HG02938 (cell line): Measurements from ENCODE around the gene SLC2A14.
"Not testable (repeated sequence)": the region's sequence is repeated elsewhere in the genome, so short reads cannot be mapped to it uniquely, and the experiment has no call there.

Source experiments
- ATAC-seq: cut with Tn5 transposase; IDR thresholded peaks from one replicate; pipeline ENCODE4 v1.9.1; 2021; ENCODE audit warnings: mild to moderate bottlenecking, moderate library complexity; ENCODE audit not compliant: unreplicated experiment

The SLC2A14 gene

DNA sequence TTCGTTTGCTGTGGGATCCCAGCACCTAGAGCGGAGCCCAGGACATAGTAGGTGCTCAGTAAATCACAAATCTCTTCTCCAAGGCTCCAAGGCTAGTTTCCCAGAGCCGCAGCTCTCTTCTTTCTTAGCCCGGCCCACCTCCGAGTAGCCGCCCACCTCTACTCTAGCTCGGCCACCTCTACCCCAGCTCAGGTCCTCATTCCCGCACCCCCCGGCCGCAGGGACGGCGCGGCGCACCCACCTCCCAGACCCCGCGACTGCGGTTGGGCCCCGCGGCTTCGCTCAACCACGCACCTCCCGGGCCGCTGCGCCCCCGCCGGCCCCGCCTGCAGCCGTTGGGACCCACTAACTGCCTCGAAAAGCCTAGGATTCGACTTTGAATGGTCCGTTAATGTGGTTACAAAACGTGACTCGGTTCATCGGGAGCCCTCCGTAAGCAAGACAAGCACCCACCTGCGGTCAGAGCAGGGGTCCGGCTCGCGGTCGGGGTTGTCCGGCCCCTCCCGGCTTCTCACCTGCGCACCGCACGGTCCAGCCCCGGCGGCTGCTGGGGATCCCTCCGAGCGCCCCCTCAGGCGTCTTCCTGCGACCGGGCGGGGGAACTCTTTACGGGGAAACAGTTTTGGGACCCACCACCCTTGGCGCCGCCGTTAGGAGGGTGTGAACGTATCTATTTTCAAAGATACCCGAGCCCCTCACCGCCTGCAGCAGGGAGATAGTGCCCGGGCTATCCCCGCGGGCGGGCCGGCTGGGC lies at the start of gene SLC2A14:
Gene SLC2A14 (minus strand): TSS at position 350 of the 754 bp plus-strand sequence. CDS start 3,035 bp downstream, outside the sequence.
- ATAC-seq = no peak

DNA sequence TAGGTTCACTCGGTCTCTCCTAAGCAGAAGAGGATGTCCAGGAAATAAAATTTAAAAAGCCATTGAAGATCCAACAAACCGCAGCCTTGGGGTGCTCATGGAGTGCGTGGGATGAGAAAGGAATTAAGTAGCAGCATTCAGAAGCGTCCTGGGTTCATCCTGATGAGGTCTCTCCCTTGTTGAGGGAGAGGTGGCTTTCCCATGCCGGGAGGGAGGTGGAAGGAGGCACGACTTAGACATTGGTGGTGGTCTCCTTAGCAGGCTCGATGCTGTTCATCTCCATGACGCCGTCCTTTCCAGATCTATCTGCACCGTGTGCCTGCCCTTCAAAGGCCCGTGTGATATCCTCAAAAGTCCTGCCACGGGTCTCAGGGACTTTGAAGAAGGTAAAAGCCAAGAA lies 48.5 kb upstream of the SLC2A14 start:
- ATAC-seq = not testable (repeated sequence)

DNA sequence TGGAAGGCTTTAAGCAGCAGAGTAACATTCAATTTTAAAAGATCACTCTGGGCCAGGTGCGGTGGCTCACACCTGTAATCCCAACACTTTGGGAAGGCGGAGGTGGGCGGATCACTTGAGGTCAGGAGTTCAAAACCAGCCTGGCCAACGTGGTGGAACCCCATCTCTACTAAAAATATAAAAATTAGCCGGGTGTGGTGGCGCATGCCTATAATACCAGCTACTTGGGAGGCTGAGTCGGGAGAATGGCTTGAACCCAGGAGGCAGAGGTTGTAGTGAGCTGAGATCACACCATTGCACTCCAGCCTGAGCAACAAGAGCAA lies 45.5 kb upstream of the SLC2A14 start:
- not testable (repeated sequence) for ATAC-seq

DNA sequence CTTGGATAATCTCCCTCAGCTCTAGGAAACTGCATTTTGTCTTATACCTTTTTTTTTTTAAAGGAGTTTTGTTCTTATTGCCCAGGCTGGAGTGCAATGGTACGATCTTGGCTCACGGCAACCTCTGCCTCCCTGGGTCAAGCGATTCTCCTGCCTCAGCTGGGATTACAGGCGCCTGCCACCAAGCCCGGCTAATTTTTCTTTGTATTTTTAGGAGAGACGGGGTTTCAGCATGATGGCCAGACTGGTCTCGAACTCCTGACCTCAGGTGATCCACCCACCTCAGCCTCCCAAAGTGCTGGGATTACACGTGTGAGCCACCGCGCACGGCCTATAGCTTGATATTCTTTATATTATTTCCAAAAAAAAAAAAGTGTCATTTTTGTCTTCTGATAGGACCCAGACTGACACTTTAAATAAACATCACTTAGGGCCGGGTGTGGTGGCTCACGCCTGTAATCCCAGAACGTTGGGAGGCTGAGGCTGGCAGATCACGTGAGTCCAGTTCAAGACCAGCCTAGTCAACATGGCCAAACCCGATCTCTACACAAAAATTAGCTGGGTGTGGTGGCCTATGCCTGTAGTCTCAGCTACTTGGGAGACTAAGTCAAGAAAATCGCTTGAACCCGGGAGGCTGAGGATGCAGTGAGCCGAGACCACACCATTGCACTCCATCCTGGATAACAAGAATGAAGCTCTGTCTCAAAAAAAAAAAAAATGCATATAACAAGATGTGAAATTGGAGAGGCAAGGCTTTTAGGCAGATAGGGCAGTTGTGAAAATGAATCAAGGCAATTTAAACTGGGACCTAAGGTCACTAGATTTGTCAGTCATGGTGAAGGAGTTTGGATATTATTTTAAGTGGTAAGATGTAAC lies 44.9 kb upstream of the SLC2A14 start:
- ATAC-seq = no peak

DNA sequence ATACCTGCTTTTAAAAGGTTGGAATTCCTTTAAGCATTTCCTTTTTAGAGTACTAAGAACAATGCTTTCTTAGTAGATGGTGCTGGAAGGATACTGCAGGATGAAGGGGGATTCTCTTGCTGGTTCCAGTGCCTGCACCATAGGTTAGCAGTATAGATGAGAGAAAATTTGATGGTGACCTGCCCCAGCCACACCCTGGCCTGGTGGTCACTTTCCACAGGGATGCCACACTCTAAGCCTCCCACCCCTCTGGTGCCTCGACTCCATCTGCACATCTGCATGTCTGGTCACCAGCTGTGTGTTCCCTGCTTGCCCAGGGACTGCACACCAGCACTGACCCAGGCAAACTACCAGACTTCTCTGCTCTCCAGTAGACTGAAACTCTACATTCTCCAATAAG lies 44.2 kb upstream of the SLC2A14 start:
- no peak for ATAC-seq

DNA sequence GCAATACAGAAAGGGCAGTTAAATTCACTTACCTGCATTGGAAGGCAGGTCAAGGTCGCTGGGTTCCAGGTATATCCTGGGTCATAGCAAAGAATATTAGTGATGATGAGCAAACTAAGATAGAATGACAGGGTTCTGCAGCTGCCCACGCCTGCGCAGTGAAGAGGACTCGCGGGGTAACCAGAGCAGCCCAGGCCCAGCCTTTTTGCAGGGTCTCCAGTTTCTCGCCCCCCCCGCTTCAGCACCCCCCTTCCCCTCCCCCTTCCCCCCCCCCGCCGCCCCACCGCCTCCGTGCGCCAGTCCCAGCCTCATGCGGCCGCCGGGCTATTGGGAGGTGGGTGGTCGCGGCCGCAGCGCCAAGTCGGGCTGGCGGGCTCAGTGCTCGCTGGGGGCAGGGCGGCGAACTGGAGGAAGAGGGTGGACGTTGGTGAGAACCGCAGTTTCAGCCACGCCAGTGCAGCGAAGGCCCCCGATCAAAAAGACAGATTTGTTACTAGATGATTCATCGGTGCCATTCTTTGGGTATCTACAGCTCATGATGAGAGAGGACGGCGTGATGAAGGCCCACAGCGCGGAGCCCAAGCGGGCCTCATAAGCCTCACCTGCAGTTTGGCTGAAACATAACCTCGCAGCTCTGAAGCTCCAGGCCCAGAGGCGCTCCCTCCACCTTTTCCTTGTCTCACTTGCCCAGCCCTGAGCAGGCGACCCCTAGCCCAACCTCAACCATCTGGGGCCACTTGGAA lies 43.1 kb upstream of the SLC2A14 start:
- no peak for ATAC-seq

DNA sequence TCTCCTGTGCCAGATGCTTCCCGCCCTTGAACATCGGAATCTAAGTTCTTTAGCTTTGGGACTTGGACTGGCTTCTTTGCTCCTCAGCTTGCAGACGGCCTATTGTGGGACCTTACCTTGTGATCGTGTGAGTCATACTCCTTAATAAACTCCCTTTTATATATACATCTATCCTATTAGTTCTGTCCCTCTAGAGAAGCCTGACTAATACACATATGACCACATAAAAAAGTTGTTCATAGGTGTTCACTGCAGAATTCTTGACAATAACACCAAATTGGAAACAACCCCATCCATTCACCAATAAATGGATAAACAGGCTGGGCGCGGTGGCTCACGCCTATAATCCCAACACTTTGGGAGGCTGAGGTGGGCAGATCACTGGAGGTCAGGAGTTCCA lies 37.4 kb upstream of the SLC2A14 start:
- ATAC-seq = not testable (repeated sequence)

DNA sequence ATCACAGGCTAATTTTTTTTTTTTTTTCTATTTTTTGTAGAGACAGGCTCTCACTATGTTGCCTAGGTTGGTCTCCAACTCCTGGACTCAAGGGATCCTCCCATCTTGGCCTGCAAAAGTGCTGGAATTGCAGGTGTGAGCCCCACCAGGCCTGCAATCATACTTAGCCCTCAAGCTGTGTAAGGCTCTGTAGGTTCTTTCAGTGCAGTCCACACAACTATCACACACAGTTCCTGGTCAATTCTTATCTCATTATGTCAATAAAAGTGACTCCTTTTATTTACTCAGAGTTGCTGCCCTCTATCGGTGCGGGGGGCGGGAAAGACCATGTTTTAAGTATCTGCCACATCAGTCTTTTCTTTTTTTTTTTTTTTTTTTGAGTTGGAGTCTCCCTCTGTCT lies 34.3 kb upstream of the SLC2A14 start:
- no peak for ATAC-seq

DNA sequence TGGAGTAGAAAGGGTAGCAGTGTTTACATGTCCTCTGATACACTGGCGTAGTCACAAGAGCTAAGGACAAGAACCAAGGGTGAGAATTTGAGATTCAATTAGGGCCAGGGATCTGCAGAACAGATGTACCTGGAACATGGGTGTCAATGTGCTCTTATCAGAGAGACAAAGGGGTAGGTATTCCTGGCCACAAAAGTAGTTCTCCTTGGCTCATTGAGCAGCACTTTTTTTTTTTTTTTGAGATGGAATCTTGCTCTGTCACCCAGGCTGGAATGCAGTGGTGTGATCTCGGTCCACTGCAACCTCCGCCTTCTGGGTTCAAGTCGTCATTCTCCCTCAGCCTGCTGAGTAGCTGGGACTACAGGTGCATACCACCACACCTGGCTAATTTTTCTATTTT lies 33.6 kb upstream of the SLC2A14 start:
- not testable (repeated sequence) for ATAC-seq

DNA sequence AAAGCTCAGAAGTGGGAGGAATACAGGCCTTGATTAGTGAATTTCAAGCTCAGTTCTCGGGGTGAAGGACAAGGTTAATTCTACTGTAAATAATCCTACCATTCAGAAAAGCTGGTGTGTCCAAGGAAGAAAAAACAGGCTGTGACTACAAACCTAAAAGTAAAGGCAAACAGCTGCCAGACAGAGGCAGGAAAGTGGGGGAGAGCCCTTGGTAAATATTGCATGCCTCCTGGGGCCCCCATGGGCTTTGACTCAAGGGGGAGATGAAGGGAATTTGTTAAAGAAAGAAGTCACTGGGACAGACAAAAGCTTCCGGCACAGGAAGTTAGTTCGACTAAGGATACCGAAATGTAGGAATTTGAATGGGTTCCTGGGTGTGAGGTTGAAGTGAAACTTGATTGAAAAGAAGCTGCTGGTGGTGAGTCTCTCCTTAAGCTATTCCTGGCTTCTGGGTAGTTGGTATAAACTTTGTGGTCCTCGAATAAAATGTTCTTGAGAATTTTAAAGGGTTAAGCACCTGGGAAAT lies 32.9 kb upstream of the SLC2A14 start:
- not testable (repeated sequence) for ATAC-seq

DNA sequence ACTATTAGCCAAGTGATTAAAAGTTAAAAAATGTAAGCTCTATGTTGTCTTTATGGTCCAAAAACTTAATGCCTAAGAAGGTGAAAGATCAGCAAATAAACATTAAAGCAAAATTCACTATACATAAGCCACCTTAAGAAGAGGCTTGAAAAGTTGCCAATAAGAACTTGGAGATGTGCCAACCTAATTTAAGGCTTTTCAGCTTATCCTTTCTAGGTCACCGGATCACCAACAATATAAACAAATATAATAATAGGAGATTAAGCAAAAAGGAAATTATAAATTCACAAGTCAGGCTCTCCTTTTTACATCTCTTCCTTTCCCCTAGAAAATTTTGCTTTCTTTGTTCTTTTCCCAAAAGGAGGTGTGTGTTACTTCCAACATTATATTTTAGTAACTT lies 32.4 kb upstream of the SLC2A14 start:
- no peak for ATAC-seq

DNA sequence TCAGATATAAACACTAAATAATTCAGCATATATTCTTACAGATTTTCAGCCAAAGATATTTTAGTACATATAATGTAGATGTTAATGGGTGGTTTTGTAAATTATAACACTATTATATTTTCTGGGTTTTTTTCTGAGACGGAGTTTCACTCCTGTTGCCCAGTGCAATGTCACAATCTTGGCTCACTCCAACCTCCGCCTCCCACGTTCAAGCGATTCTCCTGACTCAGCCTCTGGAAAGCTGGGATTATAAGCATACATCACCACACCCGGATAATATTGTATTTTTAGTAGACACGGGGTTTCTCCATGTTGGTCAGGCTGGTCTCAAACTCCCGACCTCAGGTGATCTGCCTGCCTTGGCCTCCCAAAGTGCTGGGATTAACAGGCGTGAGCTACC lies 29.7 kb upstream of the SLC2A14 start:
- ATAC-seq = not testable (repeated sequence)

DNA sequence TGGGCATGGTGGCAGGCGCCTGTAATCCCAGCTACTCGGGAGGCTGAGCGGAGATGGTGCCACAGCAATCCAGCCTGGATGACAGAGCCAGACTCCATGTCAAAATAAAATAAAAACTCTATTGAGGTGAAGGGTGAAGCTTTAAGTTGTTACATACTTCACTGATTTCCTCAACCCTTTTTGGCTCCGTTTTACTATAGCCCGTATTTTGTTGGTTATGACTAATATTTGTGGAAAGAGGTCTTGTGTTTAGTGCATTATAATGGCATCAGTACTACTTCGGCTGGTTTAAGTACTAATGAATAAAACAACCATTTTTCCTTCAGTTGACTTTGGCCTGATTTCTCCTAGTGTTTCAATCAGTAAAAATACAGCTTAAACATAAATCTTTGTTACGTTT lies 27.0 kb upstream of the SLC2A14 start:
- ATAC-seq = no peak

DNA sequence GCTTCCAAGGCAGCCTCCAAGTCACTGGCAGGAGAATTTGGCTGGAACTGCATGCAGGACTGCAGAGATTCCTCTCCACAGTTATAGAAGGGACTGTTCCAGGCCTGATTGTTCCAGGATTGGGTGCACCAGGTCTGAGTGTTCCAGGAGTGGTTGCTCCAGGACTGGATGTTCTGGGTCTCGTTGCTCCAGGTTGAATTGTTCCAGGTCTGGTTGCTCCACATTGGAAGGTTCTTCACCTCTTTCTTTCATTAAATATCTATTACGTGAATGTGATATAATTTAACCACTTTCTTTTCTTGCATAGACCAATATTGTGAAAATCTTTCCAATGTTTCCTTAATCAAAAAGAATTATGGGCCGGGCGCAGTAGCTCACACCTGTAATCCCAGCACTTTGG lies 24.0 kb upstream of the SLC2A14 start:
- not testable (repeated sequence) for ATAC-seq

DNA sequence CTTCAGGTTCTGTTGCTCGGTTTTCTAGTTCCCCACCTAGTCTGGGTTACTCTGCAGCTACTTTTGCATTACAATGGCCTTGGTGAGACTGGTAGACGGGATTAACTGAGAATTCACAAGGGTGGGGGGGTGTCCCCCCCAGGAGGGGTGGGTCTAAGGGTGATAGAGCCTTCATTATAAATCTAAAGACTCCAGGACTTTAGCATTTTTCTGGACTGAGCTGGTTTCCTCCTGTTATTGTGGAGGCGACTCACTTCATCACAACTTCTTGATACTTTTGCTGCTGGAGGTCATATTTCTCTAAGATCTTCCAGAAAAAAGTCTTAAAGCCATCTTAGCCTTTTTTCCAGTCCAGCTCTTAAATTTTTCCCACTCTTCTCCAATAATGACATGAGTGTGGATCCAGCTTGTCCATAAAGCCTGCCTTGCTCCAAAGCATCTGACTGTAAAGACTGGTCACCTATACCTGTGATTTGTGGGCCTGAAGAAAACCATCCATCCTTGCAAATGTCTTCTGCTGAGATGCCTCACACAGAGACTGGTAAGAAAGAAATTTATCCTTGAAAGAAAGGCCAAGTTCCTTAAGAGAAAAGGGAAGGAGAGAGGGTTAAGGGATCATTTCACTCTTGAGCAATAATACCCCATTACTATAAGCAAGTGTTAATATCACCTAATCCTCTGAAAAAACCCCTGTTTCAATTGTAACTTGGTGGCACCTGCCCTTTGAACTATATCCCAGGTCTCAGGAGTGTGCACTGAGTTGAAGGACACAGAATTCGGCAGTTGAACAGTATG lies 19.7 kb upstream of the SLC2A14 start:
- ATAC-seq = no peak

DNA sequence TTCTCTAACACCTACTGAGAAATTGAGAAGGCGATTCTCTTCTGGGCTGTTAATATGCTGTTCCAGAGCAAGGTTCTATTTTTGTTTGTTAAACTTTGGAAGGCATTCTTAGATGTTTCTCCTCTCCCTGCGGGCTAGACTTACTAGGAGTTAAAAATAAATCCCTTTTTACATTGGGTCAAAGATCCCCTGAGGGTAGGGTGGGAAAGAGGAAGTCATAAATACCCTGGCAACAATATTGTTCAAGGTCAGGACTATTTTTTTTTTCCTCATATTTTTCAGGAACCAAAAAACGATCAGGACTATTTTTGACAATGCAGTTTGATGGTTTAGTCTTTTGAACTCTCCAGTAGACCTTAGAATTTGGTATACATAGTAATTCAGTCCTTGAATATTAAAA lies 12.0 kb upstream of the SLC2A14 start:
- ATAC-seq = no peak

DNA sequence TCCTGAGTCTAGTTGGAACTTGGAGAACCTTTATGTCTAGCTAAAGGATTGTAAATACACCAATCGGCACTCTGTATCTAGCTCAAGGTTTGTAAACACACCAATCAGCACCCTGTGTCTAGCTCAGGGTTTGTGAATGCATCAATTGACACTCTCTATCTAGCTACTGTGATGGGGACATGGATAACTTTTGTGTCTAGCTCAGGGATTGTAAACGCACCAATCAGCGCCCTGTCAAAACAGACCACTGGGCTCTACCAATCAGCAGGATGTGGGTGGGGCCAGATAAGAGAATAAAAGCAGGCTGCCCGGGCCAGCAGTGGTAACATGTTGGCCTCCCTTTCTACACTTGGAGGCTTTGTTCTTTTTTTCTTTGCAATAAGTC lies 9.0 kb upstream of the SLC2A14 start:
- ATAC-seq = not testable (repeated sequence)

DNA sequence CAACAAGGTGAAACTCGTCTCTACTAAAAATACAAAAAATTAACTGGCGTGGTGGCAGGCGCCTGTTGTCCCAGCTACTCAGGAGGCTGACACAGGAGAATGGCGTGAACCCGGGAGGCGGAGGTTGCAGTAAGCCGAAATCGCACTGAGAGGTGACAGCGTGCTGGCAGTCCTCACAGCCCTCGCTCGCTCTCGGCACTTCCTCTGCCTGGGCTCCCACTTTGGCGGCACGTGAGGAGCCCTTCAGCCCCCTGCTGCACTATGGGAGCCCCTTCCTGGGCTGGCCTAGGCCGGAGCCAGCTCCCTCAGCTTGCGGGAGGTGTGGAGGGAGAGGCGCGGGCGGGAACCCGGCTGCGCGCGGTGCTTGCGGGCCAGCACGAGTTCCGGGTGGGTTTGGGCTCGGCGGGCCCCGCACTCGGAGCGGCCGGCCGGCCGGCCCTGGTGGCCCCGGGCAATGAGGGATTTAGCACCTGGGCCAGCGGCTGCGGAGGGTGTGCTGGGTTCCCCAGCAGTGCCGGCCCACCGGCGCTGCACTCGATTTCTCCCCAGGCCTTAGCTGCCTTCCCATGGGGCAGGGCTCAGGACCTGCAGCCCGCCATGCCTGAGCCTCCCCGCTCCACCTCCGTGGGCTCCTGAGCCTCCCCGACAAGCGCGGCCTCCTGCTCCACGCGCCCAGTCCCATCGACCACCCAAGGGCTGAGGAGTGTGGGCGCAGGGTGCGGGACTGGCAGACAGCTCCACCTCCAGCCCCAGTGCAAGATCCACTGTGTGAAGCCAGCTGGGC lies 8.4 kb upstream of the SLC2A14 start:
- ATAC-seq = not testable (repeated sequence)

DNA sequence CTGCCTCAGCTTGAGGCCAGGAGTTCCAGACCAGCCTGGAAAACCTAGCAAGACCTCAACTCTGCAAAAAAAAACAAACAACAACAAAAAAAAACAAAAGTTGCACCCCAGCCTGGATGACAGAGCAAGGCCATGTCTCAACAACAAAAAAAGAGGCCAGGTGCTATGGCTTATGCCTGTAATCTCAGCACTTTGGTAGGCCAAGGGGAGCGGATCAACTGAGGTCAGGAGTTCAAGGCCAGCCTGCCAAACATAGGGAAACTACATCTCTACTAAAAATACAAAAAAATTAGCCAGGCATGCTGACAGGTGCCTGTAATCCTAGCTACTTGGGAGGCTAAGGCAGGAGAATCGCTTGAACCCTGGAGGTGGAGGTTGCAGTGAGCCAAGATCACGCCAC lies 6.5 kb upstream of the SLC2A14 start:
- ATAC-seq = no peak

DNA sequence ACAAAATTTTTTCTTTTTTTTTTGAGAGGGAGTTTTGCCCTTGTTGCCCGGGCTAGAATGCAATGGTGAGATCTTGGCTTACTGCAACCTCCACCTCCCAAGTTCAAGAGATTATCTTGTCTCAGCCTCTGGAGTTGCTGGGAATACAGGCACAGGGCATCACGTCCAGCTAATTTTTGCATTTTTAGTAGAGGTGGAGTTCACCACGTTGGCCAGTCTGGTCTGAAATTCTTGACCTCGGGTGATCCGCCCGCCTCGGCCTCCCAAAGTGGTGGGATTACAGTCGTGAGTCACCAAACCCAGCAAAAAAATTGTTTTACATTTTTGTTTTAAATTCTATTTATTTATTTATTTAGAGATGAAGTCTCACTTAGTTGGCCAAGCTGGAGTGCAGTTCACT lies 4.7 kb upstream of the SLC2A14 start:
- ATAC-seq = no peak
